GM12891 (cell line): ENCODE data around the gene CDH13.

Experiments
- DNase-seq: peaks from one replicate; pipeline ENCODE4 v3.0.0; 2011; ENCODE audit warnings: low spot score; ENCODE audit not compliant: insufficient read length
- FAIRE-seq: peaks from 2 replicates; lab custom pipeline; 2011; peaks lifted over from hg19 to GRCh38; lab: Jason Lieb, UNC
- PAX5 ChIP-seq: IDR thresholded peaks from 2 replicates; pipeline ENCODE4 v1.6.1; 2011; ENCODE audit warnings: low read length, moderate library complexity, mild to moderate bottlenecking; ENCODE audit not compliant: insufficient read depth, severe bottlenecking
- POLR2A ChIP-seq: IDR thresholded peaks from 2 replicates; pipeline ENCODE4 v1.6.1; 2011; ENCODE audit warnings: low read depth, low read length, control low read depth
- POLR2AphosphoS5 ChIP-seq: IDR thresholded peaks from 2 replicates; pipeline ENCODE4 v1.6.1; 2011; ENCODE audit warnings: low read depth, low read length, control low read depth
- POU2F2 ChIP-seq: IDR thresholded peaks from 2 replicates; pipeline ENCODE4 v1.6.1; 2011; ENCODE audit warnings: low read depth, mild to moderate bottlenecking, control low read depth, low read length, moderate library complexity
- SPI1 ChIP-seq: IDR thresholded peaks from 2 replicates; pipeline ENCODE4 v1.6.1; 2011; ENCODE audit warnings: low read depth, low read length, control low read depth
- TAF1 ChIP-seq: IDR thresholded peaks from 2 replicates; pipeline ENCODE4 v1.6.1; 2011; ENCODE audit warnings: low read depth, low read length, control low read depth

CDH13 gene

DNA sequence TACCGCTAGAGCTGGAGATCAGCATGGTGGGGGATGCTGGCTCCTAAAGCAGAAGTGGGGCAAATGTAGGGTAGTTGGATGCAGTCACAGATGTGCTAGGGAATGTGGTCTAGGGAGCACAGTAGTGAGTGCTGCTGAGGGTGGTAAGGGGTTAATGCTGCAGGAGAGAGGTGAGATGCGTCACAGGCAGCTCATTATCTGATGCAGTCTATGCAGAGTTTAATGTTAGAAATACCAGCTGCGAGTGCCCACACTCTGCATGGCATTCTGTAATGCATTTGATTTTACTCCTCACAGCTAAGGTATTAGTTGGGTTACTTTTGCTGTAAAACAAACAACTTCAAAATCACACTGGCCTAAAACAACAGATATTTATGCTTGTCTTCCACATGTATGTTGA lies 689.7 kb downstream of the CDH13 start:
- no peak for DNase-seq
- no peak for FAIRE-seq
- TF ChIP-seq SPI1 = no peak
- TF ChIP-seq TAF1 = no peak
- TF ChIP-seq POU2F2 = no peak

DNA sequence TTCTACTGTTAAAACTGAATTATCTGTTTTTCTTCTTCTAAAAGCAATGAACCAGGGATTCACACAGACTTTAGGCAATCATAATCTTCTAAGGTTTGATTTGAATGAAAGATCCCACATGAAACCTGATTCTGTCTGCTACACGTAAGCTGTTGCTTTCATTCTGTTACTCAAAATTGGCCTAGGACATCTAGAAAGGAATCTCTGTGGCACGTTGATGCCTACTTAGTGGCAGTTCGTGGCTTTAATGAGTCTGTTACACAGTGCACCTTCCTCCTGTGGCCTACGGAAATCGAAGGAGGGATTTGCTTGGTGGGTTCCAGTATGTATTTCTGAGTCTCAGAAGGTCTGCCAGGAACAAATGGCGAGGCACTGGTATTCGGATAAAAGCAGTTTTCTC lies 691.6 kb downstream of the CDH13 start:
- no peak for DNase-seq
- FAIRE-seq = no peak

GRCh38 chr16:83328936-83329335 lies 702.2 kb downstream of the CDH13 start:
- DNase-seq = no peak
- TF ChIP-seq PAX5 (no peak), TAF1 (no peak), POLR2A (no peak), SPI1 (no peak), POLR2AphosphoS5 (no peak), POU2F2 (no peak)
- no peak for FAIRE-seq

More for the DNA sequence above, 691.6 kb downstream of the CDH13 start:
- no peak for TF ChIP-seq PAX5
- no peak for TF ChIP-seq POU2F2
- TF ChIP-seq SPI1 = no peak
- no peak for TF ChIP-seq TAF1
- no peak for TF ChIP-seq POLR2A
- TF ChIP-seq POLR2AphosphoS5 = no peak

DNA sequence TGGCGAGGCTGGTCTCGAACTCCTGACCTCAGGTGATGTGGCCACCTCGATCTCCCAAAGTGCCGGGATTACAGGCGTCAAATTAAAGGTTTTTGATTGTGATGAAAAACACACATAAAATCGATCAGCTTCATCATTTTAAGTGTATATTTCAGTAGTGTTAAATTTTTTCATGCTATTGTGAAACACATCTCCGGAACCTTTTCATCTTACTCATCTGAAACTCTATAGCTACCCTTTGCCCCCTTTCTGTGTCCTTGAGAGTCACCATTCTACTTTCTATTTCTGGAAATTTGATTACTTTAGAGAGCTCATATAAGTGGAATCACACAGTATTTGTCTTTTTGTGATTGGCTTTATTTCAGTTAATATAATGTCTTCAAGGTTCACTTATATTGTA lies 702.7 kb downstream of the CDH13 start:
- DNase-seq (no peak), FAIRE-seq (no peak)
- TF ChIP-seq PAX5 (no peak), SPI1 (no peak), TAF1 (no peak), POLR2A (no peak), POLR2AphosphoS5 (no peak), POU2F2 (no peak)

- DNase-seq (no peak), FAIRE-seq (no peak)
- TF ChIP-seq PAX5 = no peak
- TF ChIP-seq TAF1 = no peak
- no peak for TF ChIP-seq POU2F2
- no peak for TF ChIP-seq SPI1
- TF ChIP-seq POLR2A = no peak
These were observed 703.5 kb downstream of the CDH13 start for GRCh38 chr16:83330251-83330650.

- TF ChIP-seq POLR2A (no peak), SPI1 (no peak), POU2F2 (no peak), PAX5 (no peak), POLR2AphosphoS5 (no peak), TAF1 (no peak)
- FAIRE-seq (no peak), DNase-seq (no peak)
These were observed 708.3 kb downstream of the CDH13 start for GRCh38 chr16:83335076-83335475.

GRCh38 chr16:83336603-83337002 lies 709.8 kb downstream of the CDH13 start:
- DNase-seq (no peak), FAIRE-seq (no peak)
- TF ChIP-seq TAF1 = no peak
- TF ChIP-seq POU2F2 = no peak
- TF ChIP-seq POLR2A = no peak
- TF ChIP-seq SPI1 = no peak
- TF ChIP-seq POLR2AphosphoS5 = no peak
- no peak for TF ChIP-seq PAX5

- no peak for DNase-seq
These were observed 711.4 kb downstream of the CDH13 start for GRCh38 chr16:83338138-83338537.

DNA sequence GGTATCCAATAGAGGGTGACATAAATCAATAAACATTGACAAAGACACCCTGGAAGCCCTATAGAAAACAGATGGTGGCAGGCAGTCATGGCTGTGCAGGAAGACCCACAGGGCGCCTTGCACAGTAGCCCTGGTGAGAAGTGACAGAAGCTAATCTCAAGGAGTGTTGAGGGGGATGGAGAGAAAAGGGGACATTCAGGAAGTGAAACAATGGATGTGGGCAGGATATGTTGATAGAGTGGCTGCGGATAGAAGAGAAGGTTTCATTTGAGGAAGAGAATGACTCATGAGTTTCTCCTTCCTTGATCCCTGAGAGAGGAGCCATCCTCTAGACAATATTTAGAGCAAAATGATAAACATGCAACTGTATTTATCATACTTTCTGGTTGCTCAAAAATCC lies 712.2 kb downstream of the CDH13 start:
- no peak for FAIRE-seq

More at GRCh38 chr16:83338138-83338537, 711.4 kb downstream of the CDH13 start:
- TF ChIP-seq POU2F2 (no peak), PAX5 (no peak), POLR2AphosphoS5 (no peak), POLR2A (no peak)
- FAIRE-seq = no peak

DNA sequence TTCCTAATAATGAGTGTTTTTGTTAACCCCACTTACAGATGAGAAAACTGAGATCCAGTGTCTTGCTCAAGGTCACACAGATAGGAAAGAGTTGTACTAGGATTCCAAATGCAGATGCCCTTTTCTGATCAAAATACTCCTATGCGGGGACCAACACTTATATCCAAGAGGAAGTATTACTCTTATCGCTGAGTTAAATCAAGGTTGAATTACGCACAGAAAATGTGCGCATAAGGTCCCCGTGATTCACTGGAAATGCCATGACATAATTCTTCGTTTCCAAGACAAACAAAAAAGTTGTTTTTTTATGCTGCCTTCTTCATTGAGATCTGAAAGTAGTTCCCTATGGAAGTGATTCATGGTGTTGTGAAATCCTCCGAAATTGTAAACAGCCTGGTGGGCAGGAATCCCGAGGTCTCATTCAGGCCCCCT lies 717.2 kb downstream of the CDH13 start:
- TF ChIP-seq SPI1 (no peak), POLR2AphosphoS5 (no peak), POU2F2 (no peak), PAX5 (no peak), POLR2A (no peak), TAF1 (no peak)
- FAIRE-seq = no peak
- no peak for DNase-seq

More for the DNA sequence above, 712.2 kb downstream of the CDH13 start:
- no peak for DNase-seq
- TF ChIP-seq SPI1 (no peak), POLR2A (no peak), TAF1 (no peak), POLR2AphosphoS5 (no peak), POU2F2 (no peak)
